GM23248 (cell line): ENCODE data around the gene ZBED2.

ENCODE experiments used
- EZH2 ChIP-seq: fragments of 200-600 bp; sonication (generic); IDR thresholded peaks from 2 replicates; pipeline ENCODE4 v1.6.1; 2018; ENCODE audit warnings: antibody characterized with exemption, mild to moderate bottlenecking; ENCODE audit not compliant: insufficient read depth, poor library complexity, severe bottlenecking
- EZH2phosphoT487 ChIP-seq: fragments of 200-600 bp; sonication (generic); IDR thresholded peaks from 2 replicates; pipeline ENCODE4 v1.6.1; 2018; ENCODE audit warnings: antibody characterized with exemption, moderate library complexity, mild to moderate bottlenecking, low read depth; ENCODE audit not compliant: insufficient read depth

- TF ChIP-seq EZH2 (no peak), EZH2phosphoT487 (no peak)
Measured at GRCh38 chr3:111607240-111607920, 12.2 kb upstream of the ZBED2 start.
